Trophoblast cell (in vitro differentiated cells and primary cell): ENCODE measurements around the gene DIAPH2.
"Not testable (repeated sequence)": the region's sequence is repeated elsewhere in the genome, so short reads cannot be mapped to it uniquely, and the experiment has no call there.

Experiments
- DNase-seq, 2 donors: peaks; one replicate each; pipeline ENCODE4 v3.0.0-alpha.2; 2016
- H2AFZ ChIP-seq: 2 replicates; pipeline ENCODE4 v1.6.1; 2013; ENCODE audit warnings: low read length, moderate library complexity, mild to moderate bottlenecking; ENCODE audit not compliant: insufficient read depth, poor library complexity
- H2AK5ac ChIP-seq: 2 replicates; pipeline ENCODE4 v1.6.1; 2013; ENCODE audit warnings: mild to moderate bottlenecking, low read length
- H2BK120ac ChIP-seq: 2 replicates; pipeline ENCODE4 v1.6.1; 2013; ENCODE audit warnings: low read length, mild to moderate bottlenecking, moderate library complexity; ENCODE audit not compliant: insufficient read depth, poor library complexity
- H2BK12ac ChIP-seq: 2 replicates; pipeline ENCODE4 v1.6.1; 2013; ENCODE audit warnings: mild to moderate bottlenecking, low read length, moderate library complexity
- H2BK5ac ChIP-seq: 2 replicates; pipeline ENCODE4 v1.6.1; 2013; ENCODE audit warnings: low read length, low read depth, moderate library complexity, mild to moderate bottlenecking; ENCODE audit not compliant: poor library complexity
- H3K14ac ChIP-seq: 2 replicates; pipeline ENCODE4 v1.6.1; 2013; ENCODE audit warnings: mild to moderate bottlenecking, low read length
- H3K18ac ChIP-seq: 2 replicates; pipeline ENCODE4 v1.6.1; 2013; ENCODE audit warnings: mild to moderate bottlenecking, low read length
- H3K23ac ChIP-seq: 2 replicates; pipeline ENCODE4 v1.6.1; 2013; ENCODE audit warnings: low read length
- H3K27ac ChIP-seq: 2 replicates; pipeline ENCODE4 v1.5.1; 2013; ENCODE audit warnings: low read depth, mild to moderate bottlenecking, inconsistent platforms, low read length, moderate library complexity
- H3K27me3 ChIP-seq: 2 replicates; pipeline ENCODE4 v1.6.1; 2013; ENCODE audit warnings: inconsistent platforms, mild to moderate bottlenecking, low read length, moderate library complexity; ENCODE audit not compliant: insufficient read depth
- H3K36me3 ChIP-seq, 2 experiments: 1 replicate in 1 of 2; 2 replicates in 1 of 2; pipeline ENCODE4 v1.6.1; 2013; ENCODE audit warnings: low read length in 2 of 2, mild to moderate bottlenecking in 2 of 2, moderate library complexity in 1 of 2; ENCODE audit not compliant: insufficient read depth in 2 of 2, control insufficient read depth in 1 of 2
- H3K4ac ChIP-seq: 2 replicates; pipeline ENCODE4 v1.6.1; 2013; ENCODE audit warnings: low read depth, mild to moderate bottlenecking, low read length, moderate library complexity
- H3K4me1 ChIP-seq, 2 experiments: 1 replicate in 1 of 2; 2 replicates in 1 of 2; pipeline ENCODE4 v1.6.1; 2013; ENCODE audit warnings: low read length in 2 of 2, mild to moderate bottlenecking in 2 of 2, moderate library complexity in 1 of 2; ENCODE audit not compliant: insufficient read depth in 2 of 2, control insufficient read depth in 1 of 2
- H3K4me2 ChIP-seq: 2 replicates; pipeline ENCODE4 v1.6.1; 2013; ENCODE audit warnings: inconsistent platforms, mild to moderate bottlenecking, low read length, moderate library complexity
- H3K4me3 ChIP-seq: 2 replicates; pipeline ENCODE4 v1.5.1; 2013; ENCODE audit warnings: mild to moderate bottlenecking, low read depth, low read length, inconsistent platforms
- H3K79me1 ChIP-seq: one replicate; pipeline ENCODE4 v1.6.1; 2013; ENCODE audit warnings: low read length
- H3K79me2 ChIP-seq: 2 replicates; pipeline ENCODE4 v1.6.1; 2013; ENCODE audit warnings: low read length, mild to moderate bottlenecking; ENCODE audit not compliant: control insufficient read depth, insufficient read depth, poor library complexity
- H3K9ac ChIP-seq: 2 replicates; pipeline ENCODE4 v1.6.1; 2013; ENCODE audit warnings: mild to moderate bottlenecking, low read length
- H3K9me3 ChIP-seq: 2 replicates; pipeline ENCODE4 v1.6.1; 2013; ENCODE audit warnings: low read depth, mild to moderate bottlenecking, control low read depth, inconsistent platforms, low read length; ENCODE audit not compliant: insufficient read depth
- H4K12ac ChIP-seq: 2 replicates; pipeline ENCODE4 v1.6.1; 2013; ENCODE audit warnings: low read depth, mild to moderate bottlenecking, low read length, moderate library complexity
- H4K8ac ChIP-seq: 2 replicates; pipeline ENCODE4 v1.6.1; 2013; ENCODE audit warnings: low read depth, mild to moderate bottlenecking, low read length, moderate library complexity
- H4K91ac ChIP-seq: one replicate; pipeline ENCODE4 v1.6.1; 2013; ENCODE audit warnings: low read depth, mild to moderate bottlenecking, low read length, moderate library complexity
- WGBS: extraction: QIAGEN DNeasy Blood & Tissue Kit; methylation state at CpG from one replicate; pipeline ENCODE4 v1.1.7; 2013; ENCODE audit warnings: missing lambda C conversion rate; ENCODE audit not compliant: insufficient read length, insufficient coverage; ENCODE audit errors: extremely low coverage; 5-methylcytosine and 5-hydroxymethylcytosine counted together

Gene DIAPH2

DNA sequence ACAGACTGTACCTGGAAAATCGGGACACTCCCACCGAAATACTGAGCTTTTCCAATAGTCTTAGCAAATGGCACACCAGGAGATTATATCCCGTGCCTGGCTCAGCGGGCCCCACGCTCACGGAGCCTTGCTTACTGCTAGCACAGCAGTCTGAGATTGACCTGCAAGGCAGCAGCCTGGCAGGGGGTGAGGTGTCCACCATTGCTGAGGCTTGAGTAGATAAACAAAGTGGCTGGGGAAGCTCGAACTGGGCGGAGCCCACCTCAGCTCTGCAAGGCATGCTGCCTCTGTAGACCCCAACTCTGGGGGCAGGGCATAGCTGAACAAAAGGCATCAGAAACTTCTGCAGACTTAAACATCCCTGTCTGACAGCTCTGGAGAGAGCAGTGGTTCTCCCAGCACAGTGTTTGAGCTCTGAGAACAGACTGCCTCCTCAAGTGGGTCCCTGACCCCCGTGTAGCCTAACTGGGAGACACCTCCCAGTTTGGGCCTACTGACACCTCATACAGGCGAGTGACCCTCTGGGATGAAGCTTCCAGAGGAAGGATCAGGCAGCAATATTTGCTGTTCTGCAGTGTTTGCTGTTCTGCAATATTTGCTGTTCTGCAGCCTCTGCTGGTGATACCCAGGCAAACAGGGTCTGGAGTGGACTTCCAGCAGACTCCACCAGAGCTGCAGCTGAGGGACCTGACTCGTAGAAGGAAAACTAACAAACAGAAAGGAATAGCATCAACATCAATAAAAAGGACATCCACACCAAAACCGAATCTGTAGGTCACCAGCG, 725.2 kb downstream of the DIAPH2 start:
- H3K79me1 ChIP-seq, H2AK5ac ChIP-seq, H3K27ac ChIP-seq, H2AFZ ChIP-seq, H4K91ac ChIP-seq, H3K9me3 ChIP-seq, DNase-seq, H3K4me3 ChIP-seq, H3K36me3 ChIP-seq, H3K4ac ChIP-seq, H3K4me2 ChIP-seq, H3K14ac ChIP-seq, H3K79me2 ChIP-seq, H2BK120ac ChIP-seq, H4K8ac ChIP-seq, H2BK12ac ChIP-seq, H3K18ac ChIP-seq, H3K9ac ChIP-seq, H2BK5ac ChIP-seq, H3K23ac ChIP-seq, H3K27me3 ChIP-seq, H3K4me1 ChIP-seq, H4K12ac ChIP-seq: not testable (repeated sequence)
- WGBS = no CpG with 5 or more reads among the region's 13 CpGs

DNA sequence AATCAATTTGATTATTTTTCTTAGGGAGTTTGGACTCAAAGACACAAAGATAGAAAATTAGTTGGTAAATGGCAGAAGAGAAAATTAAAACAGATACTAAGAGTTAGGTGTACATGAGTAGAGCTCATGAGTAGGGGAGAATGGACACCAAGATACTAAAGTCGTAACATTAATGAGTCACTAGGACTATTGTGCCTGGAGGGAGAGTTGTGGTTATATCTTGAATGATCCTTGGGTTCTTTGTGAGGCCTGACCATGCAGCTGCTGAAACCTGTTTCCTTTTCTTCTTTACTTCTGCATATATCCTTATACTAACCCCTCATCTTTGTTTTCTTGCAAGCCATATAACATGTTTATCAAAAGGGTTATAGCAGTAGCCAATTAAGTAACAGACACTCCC, 731.8 kb downstream of the DIAPH2 start:
- Histone ChIP-seq H4K91ac (no peak overlapping the region), H4K8ac (no peak overlapping the region), H3K79me1 (no peaks in the 10 kb centered on the region), H2BK12ac (no peak overlapping the region), H2AK5ac (no peak overlapping the region), H3K4me2 (no peak overlapping the region), H3K27ac (no peak overlapping the region), H3K18ac (no peak overlapping the region), H3K9me3 (no peaks in the 10 kb centered on the region), H3K14ac (no peak overlapping the region), H3K4me1 (no peaks in the 10 kb centered on the region), H3K4ac (no peak overlapping the region), H3K9ac (no peak overlapping the region), H2AFZ (no peak overlapping the region), H2BK5ac (no peak overlapping the region), H3K27me3 (no peaks in the 10 kb centered on the region), H3K36me3 (no peaks in the 10 kb centered on the region), H3K4me3 (no peak overlapping the region), H3K79me2 (no peaks in the 10 kb centered on the region), H3K23ac (no peak overlapping the region), H2BK120ac (no peak overlapping the region), H4K12ac (no peak overlapping the region)
- no CpG with 5 or more reads among the region's 1 CpG for WGBS
- no peak for DNase-seq

DNA sequence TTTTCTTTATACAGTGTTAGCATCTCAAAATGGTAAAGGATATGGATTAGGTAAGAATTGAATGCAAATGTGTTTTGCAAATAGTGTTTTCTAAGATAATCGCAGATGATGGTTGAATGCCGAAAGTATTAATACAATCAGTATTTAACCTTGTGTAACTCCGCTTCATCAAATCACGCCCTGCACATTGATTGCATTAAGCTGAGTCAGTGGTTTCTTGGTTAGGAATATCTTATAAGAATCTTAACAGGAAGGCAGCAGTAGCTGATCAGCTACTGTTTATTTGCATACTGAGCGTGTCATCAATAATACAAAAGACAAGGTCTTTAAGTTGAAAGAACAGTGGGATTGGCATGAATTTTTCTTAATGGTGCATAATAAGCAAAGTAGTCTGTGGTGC, 744.5 kb downstream of the DIAPH2 start:
- DNase-seq = no peak
- H3K27me3 ChIP-seq = no peaks in the 10 kb centered on the region
- H3K4me2 ChIP-seq = no peak overlapping the region
- H2AFZ ChIP-seq = no peak overlapping the region
- no peak overlapping the region for H3K4me3 ChIP-seq
- H3K9me3 ChIP-seq = no peaks in the 10 kb centered on the region
- no peak overlapping the region for H4K8ac ChIP-seq
- no peak overlapping the region for H2AK5ac ChIP-seq
- H3K79me1 ChIP-seq = no peaks in the 10 kb centered on the region
- no peaks in the 10 kb centered on the region for H3K36me3 ChIP-seq
- H3K18ac ChIP-seq = no peak overlapping the region
- no peak overlapping the region for H3K27ac ChIP-seq
- H3K14ac ChIP-seq = no peak overlapping the region
- no peaks in the 10 kb centered on the region for H3K79me2 ChIP-seq
- H3K4ac ChIP-seq = no peak overlapping the region
- no peaks in the 10 kb centered on the region for H3K4me1 ChIP-seq
- no peak overlapping the region for H3K23ac ChIP-seq
- H2BK5ac ChIP-seq = no peak overlapping the region
- no peak overlapping the region for H4K91ac ChIP-seq
- H3K9ac ChIP-seq = no peak overlapping the region
- no CpG with 5 or more reads among the region's 5 CpGs for WGBS
- H2BK12ac ChIP-seq = no peak overlapping the region
- H4K12ac ChIP-seq = no peak overlapping the region
- H2BK120ac ChIP-seq = no peak overlapping the region

DNA sequence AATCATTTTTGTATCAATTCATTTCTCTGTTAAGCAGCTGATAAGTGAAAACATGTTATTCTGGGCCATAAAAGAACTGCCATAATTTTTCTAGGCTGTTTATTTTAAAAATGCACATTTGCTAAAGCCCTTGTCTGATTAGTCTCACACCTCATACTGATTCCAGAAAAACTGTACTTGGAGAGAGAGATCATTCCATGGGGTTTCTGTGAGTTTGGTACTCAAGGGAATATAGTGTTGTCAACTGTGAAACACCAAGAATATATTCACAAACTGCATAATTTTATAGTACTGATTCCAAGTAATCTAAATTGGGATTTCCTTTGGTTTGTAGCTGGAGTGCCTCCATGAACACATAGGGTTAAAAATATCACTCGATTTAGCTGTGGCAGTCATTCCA, 746.6 kb downstream of the DIAPH2 start:
- H2BK5ac ChIP-seq = no peak overlapping the region
- no peak overlapping the region for H3K4ac ChIP-seq
- no peak overlapping the region for H3K14ac ChIP-seq
- no CpG with 5 or more reads among the region's 1 CpG for WGBS
- H3K79me1 ChIP-seq = no peaks in the 10 kb centered on the region
- no peaks in the 10 kb centered on the region for H3K79me2 ChIP-seq
- no peak overlapping the region for H3K4me2 ChIP-seq
- no peak overlapping the region for H3K18ac ChIP-seq
- no peak overlapping the region for H4K91ac ChIP-seq
- H3K36me3 ChIP-seq = no peaks in the 10 kb centered on the region
- no peak overlapping the region for H4K12ac ChIP-seq
- no peak overlapping the region for H2BK120ac ChIP-seq
- no peaks in the 10 kb centered on the region for H3K4me1 ChIP-seq
- H3K27me3 ChIP-seq = no peaks in the 10 kb centered on the region
- H3K23ac ChIP-seq = no peak overlapping the region
- no peaks in the 10 kb centered on the region for H3K9me3 ChIP-seq
- H3K4me3 ChIP-seq = no peak overlapping the region
- no peak overlapping the region for H4K8ac ChIP-seq
- no peak overlapping the region for H3K27ac ChIP-seq
- no peak overlapping the region for H2AK5ac ChIP-seq
- DNase-seq = no peak
- no peak overlapping the region for H2BK12ac ChIP-seq
- no peak overlapping the region for H2AFZ ChIP-seq
- no peak overlapping the region for H3K9ac ChIP-seq
